Sigmoid colon (tissue), 7 donors: ENCODE data around the gene LY6G6F. TPM values are rescaled to one million over a fixed set of nuclear protein-coding genes. Genes with fewer than 3 reads are reported as not detected.

Experiments used
- DNase-seq: peaks from one replicate; pipeline ENCODE4 v3.0.0-alpha.2; 2019
- H3K27ac ChIP-seq, 4 donors: fragments of 200-600 bp; sonication (generic); one replicate each; pipeline ENCODE4 v1.5.1; 2016 to 2019; ENCODE audit warnings: mild to moderate bottlenecking in 1 of 4
- H3K27me3 ChIP-seq, 3 donors: fragments of 200-600 bp; sonication (generic); one replicate each; pipeline ENCODE4 v1.5.1; 2019; ENCODE audit warnings: mild to moderate bottlenecking in 1 of 3
- H3K36me3 ChIP-seq, 4 donors: fragments of 200-600 bp; sonication (generic); one replicate each; pipeline ENCODE4 v1.5.1; 2016 to 2019
- H3K4me1 ChIP-seq, 4 donors: fragments of 200-600 bp; sonication (generic); one replicate each; pipeline ENCODE4 v1.5.1; 2017 to 2019
- H3K4me3 ChIP-seq, 4 donors: fragments of 200-600 bp; sonication (generic); one replicate each; pipeline ENCODE4 v1.5.1; 2017 to 2019; ENCODE audit warnings: mild to moderate bottlenecking in 2 of 4, moderate library complexity in 1 of 4
- H3K9me3 ChIP-seq, 4 donors: fragments of 200-600 bp in 3 of 4; sonication (generic) in 3 of 4; one replicate each; pipeline versions ENCODE4 v1.5.1 to v1.6.1; 2013 to 2019
- EP300 ChIP-seq, 4 donors: sonication (generic); formaldehyde crosslinking; IDR thresholded peaks; one replicate each; pipeline ENCODE4 v1.6.1; 2017; ENCODE audit warnings: antibody characterized with exemption in 4 of 4
- POLR2A ChIP-seq, 2 donors: fragments of 450-650 bp; IDR thresholded peaks; one replicate each; pipeline ENCODE4 v1.6.1; 2016; ENCODE audit warnings: antibody characterized with exemption in 2 of 2, mild to moderate bottlenecking in 2 of 2, moderate library complexity in 2 of 2
- POLR2AphosphoS5 ChIP-seq, 4 donors: sonication (generic); formaldehyde crosslinking; IDR thresholded peaks; one replicate each; pipeline ENCODE4 v1.6.1; 2017; ENCODE audit warnings: antibody characterized with exemption in 4 of 4
- WGBS, 2 donors: extraction: QIAGEN DNeasy Blood & Tissue Kit; methylation state at CpG; one replicate each; pipeline ENCODE4 v1.1.7; 2013; 5-methylcytosine and 5-hydroxymethylcytosine counted together
- intact Hi-C: fragments of 100-400 bp; cut with DNase I; formaldehyde crosslinking; loops from one replicate; pipeline ENCODE4 v1.15.1; 2023
- polyA plus RNA-seq, 3 donors: library from polyadenylated mRNA; stranded (reverse); fragments of 200-250 nt; gene quantifications; one replicate each; pipeline ENCODE4 v1.2.3, GENCODE V29; 2013
- total RNA-seq, 4 donors: library from RNA; depleted of rRNA; stranded (reverse); fragments of >200 nt; gene quantifications; one replicate each; pipeline ENCODE4 v1.1.0, GENCODE V29; 2016
- TF ChIP-seq, protein P1 (sequence below), 4 experiments: fragments of 450-650 bp in 3 of 4; fragments of 200-600 bp in 1 of 4; IDR thresholded peaks; one replicate each; pipeline ENCODE4 v1.5.1; 2016 to 2019; ENCODE audit warnings: antibody characterized with exemption in 4 of 4, mild to moderate bottlenecking in 3 of 4, moderate library complexity in 2 of 4
- donor health status: healthy with polysubstance abuse.
- donor health status: Bipolar disorder and iron deficiency.
- donor health status: healthy.

LY6G6F gene
- total and polyA plus RNA-seq, 7 donors, result not detected

DNA sequence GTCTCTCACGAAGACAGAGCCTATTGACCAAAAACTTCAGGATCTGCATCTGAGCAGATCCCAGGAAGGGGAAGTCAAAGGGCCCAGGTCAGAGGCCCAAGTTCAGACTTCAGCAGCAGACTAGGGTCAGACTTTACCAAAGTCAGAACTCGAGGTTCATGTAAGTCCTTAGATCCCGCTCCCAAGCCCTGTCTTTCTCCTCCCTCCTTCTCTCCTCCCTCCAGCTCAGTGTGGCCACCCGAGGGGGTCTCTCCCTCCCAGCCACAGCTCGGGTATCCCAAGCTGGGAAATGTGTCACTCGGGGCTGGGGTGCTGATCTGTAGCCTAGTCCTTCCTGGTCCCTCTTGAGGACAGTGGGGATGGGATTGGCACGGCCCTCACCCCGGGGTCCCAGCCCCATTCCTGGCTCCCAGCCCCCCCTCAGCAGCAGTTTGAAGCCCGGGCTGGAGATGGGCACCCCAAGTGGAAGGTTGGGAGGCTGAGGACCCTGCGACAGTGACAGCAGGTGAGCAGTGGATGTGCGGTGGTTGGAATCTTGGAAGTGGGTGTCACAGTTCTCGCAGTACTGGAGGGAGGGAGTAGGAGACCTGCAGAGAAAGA is 44.4 kb upstream of the LY6G6F start:
- intact Hi-C loops, result loop anchor here (10.0 kb wide), 1 partner anchor 1613 kb away; the partner anchor contains the start of genes B3GALT4, RPS18 and VPS52
- H3K9me3 ChIP-seq, result no peaks in the 10 kb centered on the region
- H3K27ac ChIP-seq, result peak overlapping the region in 2 of 4 donors; percentile 11 to 98
- TF ChIP-seq POLR2AphosphoS5 (IDR thresholded peaks at IDR 0.05) (no peak), EP300 (IDR thresholded peaks at IDR 0.05) (no peak), POLR2A (IDR thresholded peaks at IDR 0.05) (no peak)
- TF ChIP-seq, protein P1, sequence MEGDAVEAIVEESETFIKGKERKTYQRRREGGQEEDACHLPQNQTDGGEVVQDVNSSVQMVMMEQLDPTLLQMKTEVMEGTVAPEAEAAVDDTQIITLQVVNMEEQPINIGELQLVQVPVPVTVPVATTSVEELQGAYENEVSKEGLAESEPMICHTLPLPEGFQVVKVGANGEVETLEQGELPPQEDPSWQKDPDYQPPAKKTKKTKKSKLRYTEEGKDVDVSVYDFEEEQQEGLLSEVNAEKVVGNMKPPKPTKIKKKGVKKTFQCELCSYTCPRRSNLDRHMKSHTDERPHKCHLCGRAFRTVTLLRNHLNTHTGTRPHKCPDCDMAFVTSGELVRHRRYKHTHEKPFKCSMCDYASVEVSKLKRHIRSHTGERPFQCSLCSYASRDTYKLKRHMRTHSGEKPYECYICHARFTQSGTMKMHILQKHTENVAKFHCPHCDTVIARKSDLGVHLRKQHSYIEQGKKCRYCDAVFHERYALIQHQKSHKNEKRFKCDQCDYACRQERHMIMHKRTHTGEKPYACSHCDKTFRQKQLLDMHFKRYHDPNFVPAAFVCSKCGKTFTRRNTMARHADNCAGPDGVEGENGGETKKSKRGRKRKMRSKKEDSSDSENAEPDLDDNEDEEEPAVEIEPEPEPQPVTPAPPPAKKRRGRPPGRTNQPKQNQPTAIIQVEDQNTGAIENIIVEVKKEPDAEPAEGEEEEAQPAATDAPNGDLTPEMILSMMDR (IDR thresholded peaks at IDR 0.05), result no peak
- H3K36me3 ChIP-seq, result peaks cover 3 to 24% (median 10%) of the 10 kb centered on the region in 4 donors
- 89 to 91% methylated on average over 12 of the region's 12 CpGs for WGBS, 2 donors
- H3K27me3 ChIP-seq, result no peaks in the 10 kb centered on the region
- no peak for DNase-seq
- no peak overlapping the region for H3K4me3 ChIP-seq
- peaks cover 0 to 74% (median 67%) of the 10 kb centered on the region in 4 donors for H3K4me1 ChIP-seq

DNA sequence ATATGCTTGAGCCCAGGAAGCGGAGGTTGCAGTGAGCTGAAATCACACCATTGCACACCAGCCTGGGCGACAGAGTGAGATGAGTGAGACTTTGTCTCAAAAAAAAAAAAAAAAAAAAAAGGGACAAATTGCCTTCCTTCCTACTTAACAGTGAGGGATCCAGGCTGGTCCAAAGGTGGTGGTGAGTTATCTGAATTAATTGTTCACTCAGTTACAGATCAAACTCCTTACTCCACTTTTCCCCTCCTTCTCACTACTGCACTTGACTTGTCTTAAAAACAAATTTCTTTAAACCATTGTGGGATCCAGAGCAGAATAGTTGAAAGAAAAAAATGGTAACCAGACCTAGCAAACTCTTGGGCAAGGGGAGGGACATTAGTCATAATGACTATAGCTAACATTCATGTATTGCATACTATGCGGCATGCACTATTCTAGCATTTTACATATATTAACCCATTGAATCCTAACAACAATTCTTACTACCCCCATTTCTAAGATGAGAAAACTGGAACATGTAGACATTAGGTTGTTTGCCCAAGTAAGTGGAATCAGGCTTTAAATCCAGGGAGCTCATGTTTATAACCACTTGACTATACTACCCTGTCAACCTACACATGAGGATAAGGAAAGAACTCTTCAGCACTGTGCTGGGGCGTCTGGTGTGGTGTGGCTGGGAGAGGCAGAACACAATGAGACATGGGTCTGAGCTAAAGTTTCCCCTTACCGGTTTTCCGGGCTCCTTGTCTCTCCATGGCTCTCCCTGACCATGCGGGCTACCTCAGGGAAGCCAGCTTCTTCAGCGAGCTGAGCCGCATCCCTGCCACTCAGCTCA is 43.3 kb upstream of the LY6G6F start:
- Histone ChIP-seq H3K36me3 (peaks cover 14 to 25% (median 20%) of the 10 kb centered on the region in 4 donors), H3K4me1 (peaks cover 0 to 72% (median 64%) of the 10 kb centered on the region in 4 donors)
- intact Hi-C loops, result loop anchor here (10.0 kb wide), 1 partner anchor 1611 kb away; the partner anchor contains the start of genes B3GALT4, RPS18 and VPS52

GRCh38 chr6:31663961-31664789 is 42.5 kb upstream of the LY6G6F start:
- H3K9me3 ChIP-seq, result no peaks in the 10 kb centered on the region
- peak overlapping the region; percentile 95 to 98 (median 98) for H3K27ac ChIP-seq
- H3K36me3 ChIP-seq, result peaks cover 22 to 33% (median 28%) of the 10 kb centered on the region in 4 donors
- peak; percentile 88 for DNase-seq
- intact Hi-C loops, result loop anchor here (10.0 kb wide), 1 partner anchor 1611 kb away; the partner anchor contains the start of genes B3GALT4, RPS18 and VPS52
- H3K27me3 ChIP-seq, result no peaks in the 10 kb centered on the region
- peaks cover 0 to 68% (median 56%) of the 10 kb centered on the region in 4 donors for H3K4me1 ChIP-seq
- WGBS, 2 donors, result 27 to 28% methylated on average over 17 of the region's 17 CpGs
- TF ChIP-seq EP300 (IDR thresholded peaks at IDR 0.05), result no peak
- TF ChIP-seq, protein P1 (IDR thresholded peaks at IDR 0.05), result no peak
- TF ChIP-seq POLR2AphosphoS5 (IDR thresholded peaks at IDR 0.05), result peak in 2 of 4 donors; percentile 11 to 46
- TF ChIP-seq POLR2A (IDR thresholded peaks at IDR 0.05), result no peak
- peak overlapping the region; percentile 81 to 96 (median 88) for H3K4me3 ChIP-seq

More for the DNA sequence above, 43.3 kb upstream of the LY6G6F start:
- Histone ChIP-seq H3K27ac (peak overlapping the region; percentile 95 to 98 (median 98)), H3K27me3 (no peaks in the 10 kb centered on the region), H3K9me3 (no peaks in the 10 kb centered on the region), H3K4me3 (peak overlapping the region; percentile 81 to 96 (median 88))
- TF ChIP-seq POLR2A (IDR thresholded peaks at IDR 0.05), result no peak
- TF ChIP-seq EP300 (IDR thresholded peaks at IDR 0.05), result no peak
- TF ChIP-seq POLR2AphosphoS5 (IDR thresholded peaks at IDR 0.05), result no peak
- TF ChIP-seq, protein P1 (IDR thresholded peaks at IDR 0.05), result no peak
- no peak for DNase-seq
- 68 to 76% methylated on average over 9 of the region's 9 CpGs for WGBS, 2 donors

GRCh38 chr6:31664790-31665500 is 41.7 kb upstream of the LY6G6F start, which contains the start of gene GPANK1:
GPANK1 (minus strand) TSS chr6:31664997; CDS start chr6:31664478, 519 bp downstream.
- peak within 1 kb of the TSS; percentile 81 to 96 (median 88) for H3K4me3 ChIP-seq
- H3K27me3 ChIP-seq, result no peaks in the 10 kb centered on the region
- intact Hi-C loops, result loop anchor here (1.0 to 10.0 kb wide), 3 partner anchors 162 to 1610 kb away; partner anchors contain the start of genes AGPAT1, B3GALT4, HSPA1B and RNF5
- no peaks in the 10 kb centered on the region for H3K9me3 ChIP-seq
- TF ChIP-seq POLR2AphosphoS5 (IDR thresholded peaks at IDR 0.05), result peak; percentile 55 to 88 (median 66)
- peak; percentile 35 to 39 for TF ChIP-seq POLR2A (IDR thresholded peaks at IDR 0.05)
- TF ChIP-seq, protein P1 (IDR thresholded peaks at IDR 0.05), result no peak
- peaks cover 0 to 63% (median 48%) of the 10 kb centered on the region in 4 donors for H3K4me1 ChIP-seq
- 0 to 1% methylated on average over 39 of the region's 39 CpGs for WGBS, 2 donors
- peaks cover 30 to 41% (median 35%) of the 10 kb centered on the region in 4 donors for H3K36me3 ChIP-seq
- H3K27ac ChIP-seq, result peak within 1 kb of the TSS; percentile 95 to 98 (median 98)
- peak; percentile 97 for DNase-seq
